D721Med (cell line): ENCODE data around the gene IL12B.

Experiments used
- DNase-seq: peaks from one replicate; pipeline ENCODE4 v3.0.0; 2011; ENCODE audit warnings: low spot score; ENCODE audit not compliant: insufficient read length
- FAIRE-seq: peaks from 2 replicates; lab custom pipeline; 2011; peaks lifted over from hg19 to GRCh38; lab: Jason Lieb, UNC
- TF ChIP-seq, protein P1 (sequence below): IDR thresholded peaks from 2 replicates; pipeline ENCODE4 v1.5.1; 2012; ENCODE audit warnings: mild to moderate bottlenecking, control low read depth; ENCODE audit not compliant: insufficient read depth; ENCODE audit errors: missing control alignments

IL12B gene

DNA sequence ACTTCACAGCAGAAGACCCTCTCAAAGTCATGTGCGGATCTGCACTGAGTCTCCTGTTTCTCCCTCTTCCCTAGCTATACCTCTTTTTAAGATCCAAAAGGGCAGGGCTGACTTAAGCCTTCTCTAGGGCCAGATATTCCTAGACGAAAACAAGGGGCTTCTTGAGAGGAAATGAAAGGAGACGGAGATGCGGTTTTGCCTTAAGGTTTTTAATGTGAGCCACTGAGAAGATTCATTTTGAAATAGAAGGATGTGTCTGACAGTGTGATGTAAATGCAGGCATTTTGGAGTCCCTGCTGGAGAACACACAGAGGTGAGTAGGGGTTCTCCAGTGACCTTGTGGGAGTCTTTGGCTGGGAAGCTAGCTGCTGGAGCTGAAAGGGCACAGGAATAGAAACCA is 15.6 kb upstream of the IL12B start:
- DNase-seq = no peak
- FAIRE-seq = no peak
- TF ChIP-seq, protein P1, sequence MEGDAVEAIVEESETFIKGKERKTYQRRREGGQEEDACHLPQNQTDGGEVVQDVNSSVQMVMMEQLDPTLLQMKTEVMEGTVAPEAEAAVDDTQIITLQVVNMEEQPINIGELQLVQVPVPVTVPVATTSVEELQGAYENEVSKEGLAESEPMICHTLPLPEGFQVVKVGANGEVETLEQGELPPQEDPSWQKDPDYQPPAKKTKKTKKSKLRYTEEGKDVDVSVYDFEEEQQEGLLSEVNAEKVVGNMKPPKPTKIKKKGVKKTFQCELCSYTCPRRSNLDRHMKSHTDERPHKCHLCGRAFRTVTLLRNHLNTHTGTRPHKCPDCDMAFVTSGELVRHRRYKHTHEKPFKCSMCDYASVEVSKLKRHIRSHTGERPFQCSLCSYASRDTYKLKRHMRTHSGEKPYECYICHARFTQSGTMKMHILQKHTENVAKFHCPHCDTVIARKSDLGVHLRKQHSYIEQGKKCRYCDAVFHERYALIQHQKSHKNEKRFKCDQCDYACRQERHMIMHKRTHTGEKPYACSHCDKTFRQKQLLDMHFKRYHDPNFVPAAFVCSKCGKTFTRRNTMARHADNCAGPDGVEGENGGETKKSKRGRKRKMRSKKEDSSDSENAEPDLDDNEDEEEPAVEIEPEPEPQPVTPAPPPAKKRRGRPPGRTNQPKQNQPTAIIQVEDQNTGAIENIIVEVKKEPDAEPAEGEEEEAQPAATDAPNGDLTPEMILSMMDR = no peak

DNA sequence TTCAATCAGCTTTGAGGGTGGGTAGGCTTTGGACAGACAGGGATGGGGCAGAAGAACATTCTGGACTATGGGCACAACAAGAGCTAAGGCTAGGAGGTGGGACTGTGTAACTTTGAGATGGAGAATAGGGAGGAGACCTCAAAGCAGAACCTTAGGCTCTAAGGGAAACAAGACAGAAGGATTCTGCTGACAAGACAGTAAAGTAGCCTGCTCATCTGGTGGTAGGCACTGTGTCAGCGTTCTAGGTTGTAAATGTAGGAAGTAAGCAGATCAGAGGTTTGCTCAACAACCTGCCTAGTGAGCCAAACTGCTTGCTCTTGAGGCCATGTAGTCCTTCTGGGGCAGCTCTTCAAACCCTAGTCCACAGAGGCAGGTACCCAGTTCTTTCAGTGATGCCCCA is 15.0 kb upstream of the IL12B start:
- DNase-seq = no peak
- TF ChIP-seq, protein P1 = no peak
- no peak for FAIRE-seq

DNA sequence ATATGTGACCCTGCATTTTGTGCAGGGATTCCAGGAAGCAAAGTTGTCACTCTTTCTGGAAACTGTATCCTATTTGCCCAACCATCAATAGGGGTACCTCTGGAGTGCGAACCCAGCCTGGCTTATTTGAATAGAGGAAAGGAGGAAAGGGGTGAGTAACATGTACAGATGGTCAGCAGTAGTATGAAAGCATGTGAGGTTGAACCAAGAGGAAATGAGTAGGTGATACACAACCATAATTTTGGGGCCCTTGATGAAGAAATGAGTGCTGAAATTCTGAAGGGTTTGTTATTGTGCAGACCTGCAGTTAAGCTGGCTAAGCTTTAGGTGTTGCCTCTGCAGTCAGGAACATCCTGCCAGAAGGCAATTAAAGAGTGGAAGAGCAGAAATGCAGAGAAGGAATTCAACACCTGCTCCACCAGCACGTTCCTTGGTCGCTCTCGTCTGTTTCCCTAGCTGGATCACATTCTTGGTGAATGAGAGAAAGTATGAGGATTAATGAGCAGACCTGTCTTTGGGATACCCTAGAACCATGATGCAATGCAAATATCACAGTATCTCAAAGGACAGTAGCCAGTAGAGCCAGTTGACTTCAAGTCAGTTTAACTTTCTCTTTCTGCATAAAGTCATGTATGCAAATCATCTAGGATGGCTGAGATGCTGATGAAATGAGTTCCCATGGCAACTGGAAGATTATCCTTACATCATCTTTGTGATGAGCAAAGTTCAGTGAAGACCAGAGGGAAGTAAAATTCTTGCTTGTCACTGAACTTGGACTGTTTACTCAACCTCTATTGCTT is 13.2 kb upstream of the IL12B start:
- no peak for DNase-seq

DNA sequence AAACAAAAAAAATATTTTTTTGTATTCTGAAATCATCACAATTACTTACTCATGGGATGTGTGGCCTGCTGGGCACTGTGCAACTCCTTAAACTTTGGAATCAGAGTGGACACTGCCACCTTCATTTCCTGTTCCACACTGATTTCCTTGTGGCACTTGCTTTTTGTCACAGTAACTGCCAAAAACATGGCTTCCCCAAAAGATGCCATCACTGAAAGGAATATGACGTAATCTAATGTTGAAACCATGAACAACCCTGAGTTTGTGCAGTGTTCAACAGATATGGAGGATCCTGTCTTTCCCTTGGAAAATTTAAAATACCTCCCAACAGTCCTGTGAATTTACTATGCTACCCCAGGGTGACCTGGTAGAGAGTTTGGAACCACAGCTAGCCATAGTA is 12.6 kb upstream of the IL12B start:
- TF ChIP-seq, protein P1 = no peak
- FAIRE-seq (no peak), DNase-seq (no peak)

More for the DNA sequence above, 13.2 kb upstream of the IL12B start:
- TF ChIP-seq, protein P1 = no peak
- FAIRE-seq = no peak

DNA sequence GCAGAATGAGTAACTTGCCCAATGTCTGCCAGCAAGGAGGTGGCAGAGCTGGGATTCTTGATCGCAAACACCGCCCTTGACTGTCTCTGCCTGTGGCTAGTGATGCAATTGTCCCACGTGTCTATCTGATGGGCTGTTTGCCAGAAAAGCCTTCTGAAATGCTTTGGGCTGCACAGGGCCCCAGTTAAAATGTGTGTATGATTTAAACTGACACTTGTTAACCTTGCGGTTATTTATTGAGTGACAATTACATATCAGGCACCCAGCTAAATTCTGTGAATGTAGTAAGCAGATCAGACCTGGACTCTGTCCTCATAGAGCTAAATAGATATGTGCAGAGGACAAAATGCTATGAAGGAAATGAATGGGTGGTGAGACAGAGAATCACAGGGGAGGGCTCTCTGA is 11.6 kb upstream of the IL12B start:
- TF ChIP-seq, protein P1 = no peak
- DNase-seq = no peak
- FAIRE-seq = no peak

DNA sequence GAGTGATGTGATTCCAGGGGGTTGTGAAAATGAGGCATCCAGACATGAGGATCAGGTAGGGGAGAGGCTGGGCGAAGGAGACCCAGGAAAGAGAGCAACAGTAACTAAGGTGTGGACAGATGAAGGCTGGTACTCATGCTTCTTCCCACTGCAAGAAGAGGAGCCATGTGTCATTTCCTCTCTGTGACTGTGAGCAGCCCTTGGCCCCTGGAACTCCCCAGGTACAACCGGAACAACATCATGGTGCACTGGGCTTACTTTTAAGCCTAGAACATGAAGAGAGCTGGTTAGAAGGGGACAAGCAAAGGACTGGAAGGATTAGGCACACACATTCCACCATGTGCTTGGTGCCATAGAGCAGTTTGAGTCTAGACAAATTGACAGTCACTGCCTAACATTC is 10.9 kb upstream of the IL12B start:
- no peak for FAIRE-seq
- no peak for DNase-seq
- TF ChIP-seq, protein P1 = no peak

DNA sequence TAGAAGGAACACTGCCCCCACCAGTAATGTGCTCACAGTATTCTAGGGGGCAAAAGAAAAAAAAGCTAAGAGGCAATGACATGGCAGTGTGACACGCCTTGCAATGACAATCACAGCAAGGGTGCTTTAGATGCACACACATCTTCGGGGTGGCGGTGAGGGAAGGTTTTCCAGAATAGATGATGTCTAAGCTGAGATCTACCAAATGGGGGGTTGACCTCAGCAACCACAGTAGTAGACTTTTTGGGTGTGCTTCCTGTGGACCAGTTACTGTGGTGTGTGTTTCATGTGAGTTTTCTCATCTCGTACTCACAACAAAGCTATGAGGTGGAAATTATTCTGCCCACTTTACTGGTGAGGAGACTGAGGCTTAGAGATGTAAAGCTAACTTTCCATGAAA is 10.2 kb upstream of the IL12B start:
- DNase-seq (no peak), FAIRE-seq (no peak)
- TF ChIP-seq, protein P1 = no peak
